LNCaP clone FGC (cell line): ENCODE results near the gene TNIK.
"Not testable (repeated sequence)": the region's sequence is repeated elsewhere in the genome, so short reads cannot be mapped to it uniquely, and the experiment has no call there.

Experiments
- DNase-seq: peaks from one replicate; pipeline ENCODE4 v3.0.0-alpha.2; 2011; ENCODE audit warnings: low read depth
- H3K4me3 ChIP-seq: 2 replicates; pipeline ENCODE4 v1.5.1; 2011; ENCODE audit warnings: mild to moderate bottlenecking, low read depth, low read length, control low read depth
- CTCF ChIP-seq: IDR thresholded peaks from 2 replicates; pipeline ENCODE4 v1.5.1; 2012; ENCODE audit warnings: mild to moderate bottlenecking; ENCODE audit not compliant: control insufficient read depth, insufficient read depth; ENCODE audit errors: extremely low read depth

TNIK gene

GRCh38 chr3:171290680-171291079 lies 169.5 kb downstream of the TNIK start:
- no peak for DNase-seq
- TF ChIP-seq CTCF, result no peak
- H3K4me3 ChIP-seq, result no peak overlapping the region

- DNase-seq, result no peak
- TF ChIP-seq CTCF, result no peak
- no peak overlapping the region for H3K4me3 ChIP-seq
Observed at GRCh38 chr3:171289291-171289690, 170.9 kb downstream of the TNIK start.

- not testable (repeated sequence) for DNase-seq, H3K4me3 ChIP-seq
Observed at GRCh38 chr3:171287761-171288160, 172.4 kb downstream of the TNIK start.

GRCh38 chr3:171286580-171287249 lies 173.5 kb downstream of the TNIK start:
- DNase-seq, result peak; percentile 92
- H3K4me3 ChIP-seq, result no peak overlapping the region
- TF ChIP-seq CTCF, result no peak

GRCh38 chr3:171285287-171285686 lies 174.9 kb downstream of the TNIK start:
- no peak for TF ChIP-seq CTCF
- DNase-seq, result no peak
- no peak overlapping the region for H3K4me3 ChIP-seq

- DNase-seq, result no peak
- no peak for TF ChIP-seq CTCF
- no peak overlapping the region for H3K4me3 ChIP-seq
Observed at GRCh38 chr3:171284308-171285075, 175.7 kb downstream of the TNIK start.

GRCh38 chr3:171283848-171284222 lies 176.4 kb downstream of the TNIK start:
- H3K4me3 ChIP-seq, result no peak overlapping the region
- no peak for TF ChIP-seq CTCF
- no peak for DNase-seq
